ENCODE data around the gene MYO16.

- TF ChIP-seq CTCF (conservative IDR thresholded peaks at IDR 0.05; ENCODE audit: low read length): no peak
- no peak for TF ChIP-seq EZH2phosphoT487 (IDR thresholded peaks at IDR 0.05; ENCODE audit: borderline replicate concordance)
These were observed 606.5 kb downstream of the MYO16 start for GRCh38 chr13:109235901-109236300.
